Left ventricle myocardium superior (tissue), 1 donor: ENCODE measurements around the gene NOX4. TPM values are rescaled to one million over a fixed set of nuclear protein-coding genes. Genes with fewer than 3 reads are reported as not detected.

Experiments used
- total RNA-seq: library from RNA; stranded (reverse); fragmentation: NEBNext Ultra II Directional; extraction: Animal tissue kit (Norgen Biotek cat#: 25700); gene quantifications from one replicate; pipeline ENCODE4 v1.2.1, GENCODE V29; 2021
- donor health status: DM: no; HTN: yes; CAD: no; lungs with severe emphysema.

Gene NOX4
- total RNA-seq, 1 donor from 2014 or later = 1.5 TPM

Other genes with a start within 250 kb of the NOX4 start
- gene TRIM77, start 218.9 kb upstream of the NOX4 start, total RNA-seq = not detected